GM12873 (cell line): ENCODE measurements around the gene CFAP410.

Experiments
- TF ChIP-seq, protein P1 (sequence below): IDR thresholded peaks from 2 replicates; pipeline ENCODE4 v1.5.1; 2012; ENCODE audit warnings: low read depth, mild to moderate bottlenecking, moderate library complexity, low read length, control low read depth; ENCODE audit not compliant: insufficient read depth; ENCODE audit errors: missing control alignments

CFAP410 gene

DNA sequence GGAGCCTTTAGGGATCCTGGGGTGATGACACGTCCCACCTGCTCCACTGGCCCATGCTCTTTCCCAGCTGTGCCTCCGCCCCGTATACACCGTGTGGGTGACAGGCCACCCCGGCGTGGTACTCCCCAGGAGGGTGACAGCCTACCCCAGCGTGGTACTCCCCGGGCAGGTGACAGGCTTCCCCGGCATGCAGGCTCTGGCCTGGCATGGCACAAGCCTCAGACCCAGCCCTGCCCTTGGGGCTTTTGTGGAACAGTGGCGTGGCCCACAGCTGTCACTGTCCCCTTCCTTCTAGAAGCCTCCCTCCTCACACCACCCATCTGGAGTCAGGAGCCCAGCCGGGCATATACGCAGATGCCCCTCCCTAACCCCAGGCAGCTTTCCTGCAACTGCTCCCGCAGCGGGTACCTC lies 44.0 kb downstream of the CFAP410 start:
- TF ChIP-seq, protein P1, sequence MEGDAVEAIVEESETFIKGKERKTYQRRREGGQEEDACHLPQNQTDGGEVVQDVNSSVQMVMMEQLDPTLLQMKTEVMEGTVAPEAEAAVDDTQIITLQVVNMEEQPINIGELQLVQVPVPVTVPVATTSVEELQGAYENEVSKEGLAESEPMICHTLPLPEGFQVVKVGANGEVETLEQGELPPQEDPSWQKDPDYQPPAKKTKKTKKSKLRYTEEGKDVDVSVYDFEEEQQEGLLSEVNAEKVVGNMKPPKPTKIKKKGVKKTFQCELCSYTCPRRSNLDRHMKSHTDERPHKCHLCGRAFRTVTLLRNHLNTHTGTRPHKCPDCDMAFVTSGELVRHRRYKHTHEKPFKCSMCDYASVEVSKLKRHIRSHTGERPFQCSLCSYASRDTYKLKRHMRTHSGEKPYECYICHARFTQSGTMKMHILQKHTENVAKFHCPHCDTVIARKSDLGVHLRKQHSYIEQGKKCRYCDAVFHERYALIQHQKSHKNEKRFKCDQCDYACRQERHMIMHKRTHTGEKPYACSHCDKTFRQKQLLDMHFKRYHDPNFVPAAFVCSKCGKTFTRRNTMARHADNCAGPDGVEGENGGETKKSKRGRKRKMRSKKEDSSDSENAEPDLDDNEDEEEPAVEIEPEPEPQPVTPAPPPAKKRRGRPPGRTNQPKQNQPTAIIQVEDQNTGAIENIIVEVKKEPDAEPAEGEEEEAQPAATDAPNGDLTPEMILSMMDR: no peak

DNA sequence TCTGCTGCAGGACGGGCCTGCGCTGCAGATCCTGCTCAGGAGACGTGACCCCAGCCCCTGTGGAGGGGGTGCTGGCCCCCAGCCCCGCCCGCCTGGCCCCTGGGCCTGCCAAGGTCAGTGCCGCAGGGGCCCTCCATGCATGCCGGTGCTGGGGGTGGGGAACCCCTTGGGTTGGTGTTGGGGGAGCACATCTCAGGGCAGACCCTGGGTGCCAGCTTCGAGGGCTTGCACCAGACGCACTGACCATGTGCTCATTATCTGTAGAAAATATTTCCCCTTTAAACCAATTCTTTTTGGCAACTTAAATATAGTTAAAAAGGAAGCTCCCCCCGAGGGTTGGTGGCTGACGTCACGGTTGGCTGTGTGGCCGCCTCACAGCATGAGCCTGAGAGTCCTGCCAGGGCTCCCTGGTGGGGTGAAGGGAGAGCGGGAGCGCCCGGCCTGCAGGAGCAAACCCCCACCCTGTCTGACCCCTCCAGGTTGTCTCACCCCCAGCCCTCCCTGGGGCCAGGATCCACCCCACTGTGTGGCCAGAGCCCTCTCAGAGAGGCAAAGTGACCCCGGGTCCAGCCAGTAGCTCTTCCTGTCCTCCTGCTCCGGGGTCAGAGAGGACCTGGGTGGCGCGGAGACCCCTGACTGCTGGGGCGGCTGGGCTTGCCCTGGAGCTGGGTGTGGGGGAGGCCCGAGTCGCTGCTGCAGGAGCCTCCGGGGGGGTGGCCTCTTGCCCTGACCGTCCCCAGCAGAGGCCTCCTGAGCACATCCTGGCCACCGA lies 44.6 kb downstream of the CFAP410 start:
- TF ChIP-seq, protein P1: no peak

DNA sequence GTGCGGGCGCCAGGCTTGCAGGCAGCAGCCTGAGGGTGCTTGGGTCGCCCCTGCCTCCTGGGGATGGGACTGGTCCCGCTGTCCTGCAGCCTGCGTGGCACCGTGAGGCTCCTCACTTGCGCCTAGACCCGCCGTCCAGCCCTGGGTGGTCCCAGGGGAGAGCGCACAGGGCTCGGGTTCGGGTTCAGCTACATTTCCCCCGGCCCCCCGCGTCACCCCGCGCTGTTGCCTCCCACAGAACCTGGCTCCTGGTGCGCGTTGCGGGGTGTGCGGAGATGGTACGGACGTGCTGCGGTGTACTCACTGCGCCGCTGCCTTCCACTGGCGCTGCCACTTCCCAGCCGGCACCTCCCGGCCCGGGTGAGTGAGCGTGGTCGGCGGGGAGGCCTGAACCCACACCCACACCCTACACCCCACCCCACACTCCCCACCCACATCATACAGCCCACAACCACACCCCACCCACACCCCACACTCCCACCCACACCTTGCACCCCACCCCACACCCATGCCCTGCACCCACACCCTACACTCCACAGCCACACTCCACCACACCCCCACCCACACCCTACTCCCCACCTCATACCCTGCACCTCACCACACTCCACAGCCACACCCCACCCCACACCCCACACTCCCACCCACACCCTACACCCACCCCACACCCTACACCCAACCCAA lies 45.5 kb downstream of the CFAP410 start:
- TF ChIP-seq, protein P1: no peak

DNA sequence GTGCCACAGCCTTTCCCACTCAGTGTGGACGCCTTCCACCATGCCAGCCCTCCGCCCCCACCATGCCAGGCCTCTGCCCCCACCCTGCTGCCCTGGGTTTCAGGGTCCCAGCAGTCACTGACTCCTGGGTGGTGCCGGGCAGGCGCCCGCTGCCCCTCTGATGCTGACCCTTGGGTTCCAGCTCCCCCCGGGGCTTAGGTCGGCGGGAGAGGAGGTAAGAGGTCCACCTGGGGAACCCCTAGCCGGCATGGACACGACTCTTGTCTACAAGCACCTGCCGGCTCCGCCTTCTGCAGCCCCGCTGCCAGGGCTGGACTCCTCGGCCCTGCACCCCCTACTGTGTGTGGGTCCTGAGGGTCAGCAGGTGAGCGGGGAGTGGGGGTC lies 46.4 kb downstream of the CFAP410 start:
- TF ChIP-seq, protein P1: no peak

DNA sequence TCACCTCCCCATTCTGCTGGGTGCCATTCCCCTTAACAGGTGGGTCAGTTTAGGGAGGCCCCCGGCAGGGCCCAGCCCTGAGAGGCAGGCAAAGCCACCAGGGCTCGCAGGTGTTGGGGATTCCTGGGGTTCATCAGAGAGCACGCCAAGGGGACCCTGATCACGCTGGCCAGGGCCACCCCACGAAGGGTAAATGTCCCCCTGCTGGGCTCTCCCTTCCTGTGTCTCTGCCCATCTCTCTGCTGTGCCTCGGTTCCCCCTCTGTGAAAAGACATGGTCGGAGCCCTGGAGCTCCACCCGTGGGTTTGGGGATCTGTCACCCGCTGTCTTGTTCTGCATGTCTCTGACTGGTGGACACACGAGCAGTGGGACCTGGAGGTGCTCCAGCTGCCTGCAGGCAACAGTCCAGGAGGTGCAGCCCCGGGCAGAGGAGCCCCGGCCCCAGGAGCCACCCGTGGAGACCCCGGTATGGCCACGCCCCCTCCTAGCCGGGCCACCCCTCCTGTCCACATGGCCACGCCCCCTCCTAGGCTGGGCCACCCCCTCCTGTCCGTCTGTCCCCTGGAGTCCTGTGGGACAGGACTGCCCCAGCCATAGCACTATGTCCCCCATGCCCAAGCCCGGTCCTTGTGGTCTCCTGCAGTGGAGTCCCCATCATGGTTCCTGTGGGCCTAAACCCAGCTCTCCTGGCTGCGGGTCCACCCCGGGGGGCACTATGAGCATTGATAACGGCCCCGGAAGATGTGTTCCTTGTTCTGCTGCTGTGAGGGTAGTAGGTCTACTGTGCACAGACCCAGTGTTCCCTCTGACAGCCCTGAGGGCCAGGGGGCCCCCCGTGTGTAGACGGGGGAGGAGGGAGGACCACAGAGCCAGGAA lies 47.0 kb downstream of the CFAP410 start:
- TF ChIP-seq, protein P1: no peak

DNA sequence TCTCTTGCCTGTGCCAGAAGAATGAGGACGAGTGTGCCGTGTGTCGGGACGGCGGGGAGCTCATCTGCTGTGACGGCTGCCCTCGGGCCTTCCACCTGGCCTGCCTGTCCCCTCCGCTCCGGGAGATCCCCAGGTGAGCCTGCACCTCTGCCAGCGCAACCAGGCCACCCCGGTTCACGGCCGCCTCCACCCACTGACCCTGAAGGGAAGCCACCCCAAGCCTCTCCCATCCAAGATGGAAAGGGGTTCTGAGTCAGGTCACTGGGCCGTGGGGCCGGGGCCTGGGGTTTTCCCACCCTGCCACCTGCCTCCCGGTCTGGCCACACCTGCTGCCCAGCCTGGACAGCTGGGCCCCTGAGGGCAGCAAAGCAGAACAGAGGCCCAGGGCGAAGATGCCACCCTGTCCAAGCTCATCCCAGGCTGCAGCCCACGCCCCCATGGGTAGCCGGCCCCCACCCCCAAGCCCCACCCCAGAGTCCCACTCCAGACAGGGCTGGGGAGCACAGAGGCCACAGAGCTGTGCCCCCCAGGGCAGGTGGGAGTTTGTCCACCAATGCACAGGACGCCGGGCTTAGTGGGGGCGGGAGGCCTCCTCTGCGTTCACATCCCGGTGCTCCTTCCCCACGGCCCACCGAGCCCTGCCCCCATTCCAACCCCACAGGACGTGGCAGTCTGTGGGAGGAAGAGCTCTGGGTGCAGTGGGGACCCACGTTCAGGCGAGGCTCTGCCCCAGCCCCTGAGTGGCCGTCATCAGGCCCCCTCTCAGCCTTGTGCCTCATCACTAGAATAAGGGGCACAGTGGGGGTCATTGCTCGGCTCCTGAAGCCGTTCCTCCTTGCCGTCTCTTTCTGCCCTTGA lies 47.9 kb downstream of the CFAP410 start:
- TF ChIP-seq, protein P1: no peak
